ENCODE measurements around the gene NDUFAF5.

GRCh38 chr20:13765299-13765698, 19.5 kb upstream of the NDUFAF5 start:
- no peak for TF ChIP-seq POLR2AphosphoS5 (IDR thresholded peaks at IDR 0.05; ENCODE audit: low read depth, low read length)
- no peak for TF ChIP-seq POLR2A (IDR thresholded peaks at IDR 0.05; ENCODE audit: low read depth, low read length)
- TF ChIP-seq TAF1 (IDR thresholded peaks at IDR 0.05; ENCODE audit: low read depth, low read length), result no peak
- no peak for TF ChIP-seq POU2F2 (IDR thresholded peaks at IDR 0.05; ENCODE audit: low read depth, low read length)
- no peak for TF ChIP-seq SPI1 (IDR thresholded peaks at IDR 0.05; ENCODE audit: low read depth, low read length)
- no peak for TF ChIP-seq PAX5 (IDR thresholded peaks at IDR 0.05; ENCODE audit: insufficient read depth, low read length, severe bottlenecking)

Measured in GM12891 (cell line).